SK-N-SH (cell line): ENCODE results near the gene PPP1R12B. TPM values are rescaled to one million over a fixed set of nuclear protein-coding genes. Genes with fewer than 3 reads are reported as not detected.

ENCODE experiments used
- CTCF ChIA-PET: fragments of 300-600, 350-600 bp; formaldehyde crosslinking; extraction: SDS; loops from one replicate; lab custom pipeline; 2021; lab: Yijun Ruan, JAX
- POLR2A ChIA-PET: fragments of 350-600 bp; sonication (Branson Sonifier 250); formaldehyde crosslinking; extraction: SDS; loops from one replicate; lab custom pipeline; 2020; ENCODE audit warnings: antibody characterized with exemption, inconsistent platforms; lab: Yijun Ruan, JAX
- DNase-seq: peaks from one replicate; pipeline ENCODE4 v3.0.0; 2012
- H2AFZ ChIP-seq: fragments of 200-600 bp; sonication (generic); 2 replicates; pipeline ENCODE4 v1.8.1; 2016; ENCODE audit warnings: antibody characterized with exemption, mild to moderate bottlenecking, low read depth
- H3F3A ChIP-seq: fragments of 200-600 bp; sonication (generic); replicated peaks from 2 replicates; pipeline ENCODE3; 2016; ENCODE audit warnings: antibody characterized with exemption, mild to moderate bottlenecking; ENCODE audit not compliant: insufficient read depth
- H3K27ac ChIP-seq, 2 experiments: fragments of 200-500 bp in 1 of 2; fragments of 200-600 bp in 1 of 2; sonication (Bioruptor generic) in 1 of 2; sonication (generic), shearing (Covaris generic) in 1 of 2; 2 replicates each; pipeline versions ENCODE4 v1.5.1 to v1.6.1; 2014 to 2016; ENCODE audit warnings: low read depth in 2 of 2, inconsistent platforms in 1 of 2, low read length in 1 of 2, mild to moderate bottlenecking in 1 of 2, mixed read lengths in 1 of 2
- H3K27me3 ChIP-seq: fragments of 200-600 bp; sonication (generic), shearing (Covaris generic); 2 replicates; pipeline ENCODE4 v1.6.1; 2016; ENCODE audit warnings: mixed run types; ENCODE audit not compliant: insufficient read depth
- H3K36me3 ChIP-seq, 2 experiments: fragments of 200-500 bp in 1 of 2; fragments of 200-600 bp in 1 of 2; sonication (Bioruptor generic) in 1 of 2; sonication (generic) in 1 of 2; replicated peaks in 1 of 2; 2 replicates each; pipeline versions ENCODE3 to v1.5.1; 2014 to 2016; ENCODE audit warnings: low read length in 1 of 2, mild to moderate bottlenecking in 1 of 2; ENCODE audit not compliant: insufficient read depth in 2 of 2, control insufficient read depth in 1 of 2
- H3K4me1 ChIP-seq, 2 experiments: fragments of 200-500 bp in 1 of 2; fragments of 200-600 bp in 1 of 2; sonication (Bioruptor generic) in 1 of 2; sonication (generic), shearing (Covaris generic) in 1 of 2; 2 replicates each; pipeline versions ENCODE4 v1.5.1 to v1.6.1; 2014 to 2016; ENCODE audit warnings: low read depth in 1 of 2, low read length in 1 of 2, mixed run types in 1 of 2; ENCODE audit not compliant: insufficient read depth in 2 of 2, control insufficient read depth in 1 of 2
- H3K4me2 ChIP-seq: fragments of 200-600 bp; sonication (generic), shearing (Covaris generic); 2 replicates; pipeline ENCODE4 v1.6.1; 2017; ENCODE audit warnings: mixed run types
- H3K4me3 ChIP-seq, 2 experiments: fragments of 200-500 bp in 1 of 2; fragments of 200-600 bp in 1 of 2; sonication (Bioruptor generic) in 1 of 2; sonication (generic), shearing (Covaris generic) in 1 of 2; 2 replicates each; pipeline versions ENCODE4 v1.5.1 to v1.8.1; 2014 to 2016; ENCODE audit warnings: low read depth in 2 of 2, inconsistent platforms in 1 of 2, low read length in 1 of 2, mild to moderate bottlenecking in 1 of 2, mixed read lengths in 1 of 2, moderate library complexity in 1 of 2
- H3K79me2 ChIP-seq: fragments of 200-600 bp; sonication (generic); 2 replicates; pipeline ENCODE4 v1.8.1; 2017; ENCODE audit warnings: mild to moderate bottlenecking; ENCODE audit not compliant: insufficient read depth
- H3K9ac ChIP-seq: fragments of 200-600 bp; sonication (generic); 2 replicates; pipeline ENCODE4 v1.6.1; 2017; ENCODE audit warnings: mixed run types
- H3K9me2 ChIP-seq: fragments of 200-600 bp; sonication (generic); 2 replicates; pipeline ENCODE4 v1.6.1; 2017; ENCODE audit warnings: mixed run types
- H3K9me3 ChIP-seq: fragments of 200-600 bp; sonication (generic); 2 replicates; pipeline ENCODE4 v1.6.1; 2017; ENCODE audit warnings: mixed run types, mild to moderate bottlenecking, moderate library complexity
- H4K20me1 ChIP-seq: fragments of 200-600 bp; sonication (generic); 2 replicates; pipeline ENCODE4 v1.6.1; 2017; ENCODE audit warnings: mild to moderate bottlenecking, mixed run types; ENCODE audit not compliant: insufficient read depth
- CHD2 ChIP-seq: fragments of 150-350 bp; IDR thresholded peaks from 2 replicates; pipeline ENCODE4 v1.6.1; 2018; ENCODE audit warnings: low read length; ENCODE audit not compliant: partially characterized antibody
- EP300 ChIP-seq, 2 experiments: IDR thresholded peaks; 2 replicates each; pipeline versions ENCODE4 v1.4.0 to v1.6.1; 2012; ENCODE audit warnings: borderline replicate concordance in 1 of 2, low read depth in 1 of 2, low read length in 1 of 2
- EZH2phosphoT487 ChIP-seq: fragments of 200-600 bp; sonication (generic); IDR thresholded peaks from 2 replicates; pipeline ENCODE4 v1.6.1; 2017; ENCODE audit warnings: low read depth, mixed run types, mild to moderate bottlenecking, antibody characterized with exemption, moderate library complexity, borderline replicate concordance
- IRF3 ChIP-seq: fragments of 150-350 bp; IDR thresholded peaks from 2 replicates; pipeline ENCODE4 v1.6.1; 2016; ENCODE audit warnings: mild to moderate bottlenecking, low read depth, low read length
- JUND ChIP-seq: IDR thresholded peaks from 2 replicates; pipeline ENCODE4 v1.4.0; 2012
- MAX ChIP-seq: IDR thresholded peaks from 2 replicates; pipeline ENCODE4 v1.4.0; 2012; ENCODE audit warnings: low read depth
- MEF2A ChIP-seq: IDR thresholded peaks from 2 replicates; pipeline ENCODE4 v1.4.0; 2012; ENCODE audit warnings: low read depth, borderline replicate concordance
- POLR2AphosphoS5 ChIP-seq: IDR thresholded peaks from 2 replicates; pipeline ENCODE4 v1.6.1; 2012; ENCODE audit warnings: low read depth, low read length
- RAD21 ChIP-seq: IDR thresholded peaks from 2 replicates; pipeline ENCODE4 v1.6.1; 2012; ENCODE audit warnings: mild to moderate bottlenecking, low read length
- RCOR1 ChIP-seq: fragments of 150-350 bp; IDR thresholded peaks from 2 replicates; pipeline ENCODE4 v1.6.1; 2017; ENCODE audit warnings: antibody characterized with exemption, low read length
- SMC3 ChIP-seq: IDR thresholded peaks from 2 replicates; pipeline ENCODE4 v1.6.1; 2012; ENCODE audit warnings: low read depth, low read length, improper control_type of control experiment
- TAF1 ChIP-seq: IDR thresholded peaks from 2 replicates; pipeline ENCODE4 v1.6.1; 2012; ENCODE audit warnings: low read depth, mild to moderate bottlenecking, low read length, moderate library complexity, borderline replicate concordance
- TCF12 ChIP-seq: IDR thresholded peaks from 2 replicates; pipeline ENCODE4 v1.4.0; 2012
- TEAD4 ChIP-seq: IDR thresholded peaks from 2 replicates; pipeline ENCODE4 v1.4.0; 2012; ENCODE audit warnings: mild to moderate bottlenecking, borderline replicate concordance; ENCODE audit not compliant: insufficient read depth
- YY1 ChIP-seq: IDR thresholded peaks from 2 replicates; pipeline ENCODE4 v1.4.0; 2012; ENCODE audit warnings: low read depth, mild to moderate bottlenecking
- WGBS: methylation state at CpG from one replicate; pipeline ENCODE4 v1.1.6; 2017; ENCODE audit warnings: low lambda C conversion rate; 5-methylcytosine and 5-hydroxymethylcytosine counted together
- polyA plus RNA-seq, 3 experiments: library from polyadenylated mRNA; depleted of rRNA; stranded (reverse); fragments of >200 nt; gene quantifications; 2 replicates each; pipeline ENCODE4 v1.2.3, GENCODE V29; 2012
- TF ChIP-seq, protein P1 (sequence below): fragments of 150-350 bp; IDR thresholded peaks from 2 replicates; pipeline ENCODE4 v1.6.1; 2017; ENCODE audit warnings: antibody characterized with exemption, low read length, low read depth, borderline replicate concordance

Gene PPP1R12B
- polyA plus RNA-seq, 1 of the 3 experiments (the other 2 are of a cell fraction), result 2.8 TPM

DNA sequence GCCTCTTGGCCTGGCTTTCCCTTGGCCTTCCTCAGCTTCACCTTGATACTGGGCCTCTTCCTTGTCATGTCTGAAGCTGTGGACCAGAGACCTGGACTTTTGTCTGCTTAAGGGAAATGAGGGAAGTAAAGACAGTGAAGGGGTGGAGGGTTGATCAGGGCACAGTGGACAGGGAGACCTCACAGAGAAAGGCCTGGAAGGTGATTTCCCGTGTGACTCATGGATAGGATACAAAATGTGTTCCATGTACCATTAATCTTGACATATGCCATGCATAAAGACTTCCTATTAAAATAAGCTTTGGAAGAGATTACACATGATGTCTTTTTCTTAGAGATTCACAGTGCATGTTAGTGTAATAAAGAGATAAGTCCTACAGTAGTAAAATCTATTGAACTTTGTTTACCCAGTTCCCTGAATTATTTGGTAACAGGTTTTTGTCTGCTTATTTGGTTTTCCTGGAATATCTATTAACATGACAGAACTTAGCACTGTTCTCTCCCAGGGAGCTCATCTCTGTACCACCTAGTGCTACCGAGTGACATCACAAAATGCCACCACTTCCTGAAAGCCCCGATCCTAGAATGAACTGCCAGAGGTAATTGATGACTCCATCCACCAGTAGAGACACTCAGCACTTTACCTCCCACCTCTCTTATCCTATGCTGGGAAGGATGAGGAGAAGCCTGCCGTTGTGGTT lies 29.0 kb upstream of the PPP1R12B start:
- Histone ChIP-seq H3K4me3 (no peak overlapping the region), H3K27me3 (no peaks in the 10 kb centered on the region), H3K4me2 (no peak overlapping the region), H4K20me1 (no peaks in the 10 kb centered on the region)
- POLR2A ChIA-PET, result no interaction called here
- no peak for DNase-seq
- TF ChIP-seq YY1, result no peak
- no peak for TF ChIP-seq JUND
- TF ChIP-seq CHD2, result no peak
- TF ChIP-seq, all 33 proteins: peak for 0
- Histone ChIP-seq H3K9me3 (no peaks in the 10 kb centered on the region), H3K27ac (no peak overlapping the region), H2AFZ (no peak overlapping the region), H3K79me2 (no peaks in the 10 kb centered on the region), H3K9ac (no peak overlapping the region), H3F3A (no peaks in the 10 kb centered on the region), H3K4me1 (no peaks in the 10 kb centered on the region), H3K9me2 (no peaks in the 10 kb centered on the region), H3K36me3 (no peaks in the 10 kb centered on the region)
- 71% methylated on average over 4 of the region's 4 CpGs for WGBS
- CTCF ChIA-PET, result interaction anchor here (0.8 to 9.2 kb wide), 6 partner anchors 14 to 165 kb away, joined by 3 to 187 read pairs (median 3); partner anchors contain the start of gene LGR6

DNA sequence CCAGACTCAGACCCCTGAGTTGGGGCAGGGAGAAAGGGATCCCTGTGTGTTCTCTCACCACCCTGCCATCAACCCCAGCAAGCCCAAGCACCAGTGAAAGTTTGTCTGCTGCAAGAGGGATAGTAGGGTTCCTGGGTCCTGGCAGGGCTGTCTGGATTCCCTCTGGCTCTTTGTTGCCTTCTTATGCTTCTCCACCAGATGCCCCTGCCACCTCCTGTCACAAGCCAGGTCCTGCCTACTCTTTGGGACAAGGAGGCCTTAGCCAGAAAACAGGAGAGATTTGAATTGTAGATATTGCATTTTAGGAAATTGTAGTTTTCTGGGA lies 28.5 kb upstream of the PPP1R12B start:
- TF ChIP-seq MEF2A, result no peak
- no peak for TF ChIP-seq SMC3
- TF ChIP-seq EZH2phosphoT487, result no peak
- TF ChIP-seq POLR2AphosphoS5, result no peak
- TF ChIP-seq TEAD4, result no peak
- Histone ChIP-seq H3K4me1 (no peaks in the 10 kb centered on the region), H3K4me3 (no peak overlapping the region), H3K4me2 (no peak overlapping the region), H3K27ac (no peak overlapping the region), H2AFZ (no peak overlapping the region), H4K20me1 (no peaks in the 10 kb centered on the region), H3K27me3 (no peaks in the 10 kb centered on the region), H3K36me3 (no peaks in the 10 kb centered on the region), H3K9ac (no peak overlapping the region), H3K9me3 (no peaks in the 10 kb centered on the region), H3K9me2 (no peaks in the 10 kb centered on the region), H3F3A (no peaks in the 10 kb centered on the region), H3K79me2 (no peaks in the 10 kb centered on the region)
- CTCF ChIA-PET, result interaction anchor here (0.8 to 9.2 kb wide), 5 partner anchors 14 to 165 kb away, joined by 3 to 187 read pairs (median 3); partner anchors contain the start of gene LGR6
- no peak for DNase-seq
- POLR2A ChIA-PET, result no interaction called here

- Histone ChIP-seq H3K4me3 (no peak overlapping the region), H2AFZ (no peak overlapping the region), H3K9ac (no peak overlapping the region), H3K27me3 (no peaks in the 10 kb centered on the region), H3K4me2 (no peak overlapping the region), H3F3A (no peaks in the 10 kb centered on the region), H3K9me3 (no peaks in the 10 kb centered on the region), H3K4me1 (no peaks in the 10 kb centered on the region), H3K27ac (no peak overlapping the region), H3K79me2 (no peaks in the 10 kb centered on the region), H4K20me1 (no peaks in the 10 kb centered on the region), H3K9me2 (no peaks in the 10 kb centered on the region), H3K36me3 (no peaks in the 10 kb centered on the region)
- 81% methylated on average over 4 of the region's 4 CpGs for WGBS
- CTCF ChIA-PET, result interaction anchor here (0.8 to 1.9 kb wide), 5 partner anchors 8 to 135 kb away, joined by 3 to 7 read pairs (median 4); no protein-coding TSS in a partner anchor
- no peak for DNase-seq
- POLR2A ChIA-PET, result no interaction called here
- no peak for TF ChIP-seq RAD21
- TF ChIP-seq MAX, result no peak
- no peak for TF ChIP-seq EZH2phosphoT487
- TF ChIP-seq EP300 (IDR thresholded peaks at IDR 0.05; ENCODE audit: borderline replicate concordance in 1 of 2, low read depth in 1 of 2, low read length in 1 of 2), result no peak
- TF ChIP-seq POLR2AphosphoS5, result no peak
- no peak for TF ChIP-seq TAF1
- TF ChIP-seq TEAD4, result no peak
- no peak for TF ChIP-seq TCF12
- TF ChIP-seq IRF3, result no peak
- TF ChIP-seq RCOR1, result no peak
- TF ChIP-seq, protein P1, sequence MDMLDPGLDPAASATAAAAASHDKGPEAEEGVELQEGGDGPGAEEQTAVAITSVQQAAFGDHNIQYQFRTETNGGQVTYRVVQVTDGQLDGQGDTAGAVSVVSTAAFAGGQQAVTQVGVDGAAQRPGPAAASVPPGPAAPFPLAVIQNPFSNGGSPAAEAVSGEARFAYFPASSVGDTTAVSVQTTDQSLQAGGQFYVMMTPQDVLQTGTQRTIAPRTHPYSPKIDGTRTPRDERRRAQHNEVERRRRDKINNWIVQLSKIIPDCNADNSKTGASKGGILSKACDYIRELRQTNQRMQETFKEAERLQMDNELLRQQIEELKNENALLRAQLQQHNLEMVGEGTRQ, result no peak
These were observed 24.8 kb upstream of the PPP1R12B start for GRCh38 chr1:202323731-202324130.
